Thymus (tissue), 11 donors: ENCODE measurements around the gene GYPC. TPM values are rescaled to one million over a fixed set of nuclear protein-coding genes. Genes with fewer than 3 reads are reported as not detected.
"Not testable (repeated sequence)": the region's sequence is repeated elsewhere in the genome, so short reads cannot be mapped to it uniquely, and the experiment has no call there.

ENCODE experiments used
- DNase-seq, 9 donors: peaks; one replicate each; pipeline ENCODE4 v3.0.0-alpha.2; 2013; ENCODE audit warnings: low spot score in 9 of 9, low read depth in 6 of 9, missing footprints in 1 of 9
- H3K27ac ChIP-seq, 2 donors: one replicate each; pipeline ENCODE4 v1.5.1; 2013; ENCODE audit warnings: control low read depth in 1 of 2, low read depth in 1 of 2, low read length in 1 of 2, mild to moderate bottlenecking in 1 of 2, moderate library complexity in 1 of 2
- H3K27me3 ChIP-seq, 2 donors: one replicate each; pipeline ENCODE4 v1.5.1; 2013; ENCODE audit warnings: low read length in 1 of 2; ENCODE audit not compliant: control insufficient read depth in 2 of 2, insufficient read depth in 1 of 2
- H3K36me3 ChIP-seq, 2 donors: one replicate each; pipeline ENCODE4 v1.5.1; 2013; ENCODE audit warnings: low read length in 1 of 2, mild to moderate bottlenecking in 1 of 2, moderate library complexity in 1 of 2; ENCODE audit not compliant: control insufficient read depth in 2 of 2, insufficient read depth in 2 of 2
- H3K4me1 ChIP-seq, 2 donors: one replicate each; pipeline ENCODE4 v1.5.1; 2013; ENCODE audit warnings: low read length in 2 of 2; ENCODE audit not compliant: control insufficient read depth in 2 of 2, insufficient read depth in 2 of 2
- H3K4me3 ChIP-seq, 2 donors: one replicate each; pipeline ENCODE4 v1.5.1; 2013; ENCODE audit warnings: low read length in 2 of 2, control low read depth in 1 of 2, mild to moderate bottlenecking in 1 of 2
- H3K9me3 ChIP-seq, 2 donors: one replicate each; pipeline ENCODE4 v1.5.1; 2013; ENCODE audit warnings: low read length in 1 of 2, mild to moderate bottlenecking in 1 of 2; ENCODE audit not compliant: control insufficient read depth in 2 of 2, insufficient read depth in 1 of 2
- WGBS: extraction: QIAGEN DNeasy Blood & Tissue Kit; methylation state at CpG from one replicate; pipeline ENCODE4 v1.1.7; 2013; 5-methylcytosine and 5-hydroxymethylcytosine counted together
- polyA plus RNA-seq: library from polyadenylated mRNA; stranded (reverse); fragments of 200-250 nt; gene quantifications from one replicate; pipeline ENCODE4 v1.2.3, GENCODE V29; 2013
- total RNA-seq: library from RNA; stranded (reverse); fragments of 120-200 nt; gene quantifications from one replicate; pipeline ENCODE4 v1.2.4, GENCODE V29; 2013
- donor health status: healthy.

Gene GYPC
- total and polyA plus RNA-seq, 2 donors: 83.2 to 136 TPM

DNA sequence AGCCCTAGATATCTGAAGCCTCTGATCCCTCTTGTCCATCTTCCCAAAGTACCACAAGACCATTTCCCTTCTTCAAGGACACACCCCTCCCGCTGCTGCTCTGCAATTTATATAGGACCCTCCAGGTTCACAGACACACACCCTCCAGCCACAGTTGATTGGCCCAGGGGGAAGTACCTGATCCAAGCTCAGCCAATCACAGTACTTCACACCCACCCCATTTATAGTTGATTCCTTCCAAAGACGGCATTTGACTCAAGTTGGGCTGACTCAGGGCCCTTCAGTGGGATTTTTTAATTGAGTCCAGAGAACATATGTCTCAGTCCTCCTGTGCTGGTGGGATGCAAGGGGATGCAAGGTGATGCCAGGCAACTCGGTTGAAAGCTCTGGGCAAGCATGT lies 59.2 kb downstream of the GYPC start:
- no peaks in the 10 kb centered on the region for H3K36me3 ChIP-seq
- H3K9me3 ChIP-seq: no peaks in the 10 kb centered on the region
- no peak for DNase-seq
- H3K27ac ChIP-seq: no peak overlapping the region
- WGBS: 95% methylated on average over 3 of the region's 3 CpGs
- H3K27me3 ChIP-seq: no peaks in the 10 kb centered on the region
- no peak overlapping the region for H3K4me3 ChIP-seq
- no peaks in the 10 kb centered on the region for H3K4me1 ChIP-seq

DNA sequence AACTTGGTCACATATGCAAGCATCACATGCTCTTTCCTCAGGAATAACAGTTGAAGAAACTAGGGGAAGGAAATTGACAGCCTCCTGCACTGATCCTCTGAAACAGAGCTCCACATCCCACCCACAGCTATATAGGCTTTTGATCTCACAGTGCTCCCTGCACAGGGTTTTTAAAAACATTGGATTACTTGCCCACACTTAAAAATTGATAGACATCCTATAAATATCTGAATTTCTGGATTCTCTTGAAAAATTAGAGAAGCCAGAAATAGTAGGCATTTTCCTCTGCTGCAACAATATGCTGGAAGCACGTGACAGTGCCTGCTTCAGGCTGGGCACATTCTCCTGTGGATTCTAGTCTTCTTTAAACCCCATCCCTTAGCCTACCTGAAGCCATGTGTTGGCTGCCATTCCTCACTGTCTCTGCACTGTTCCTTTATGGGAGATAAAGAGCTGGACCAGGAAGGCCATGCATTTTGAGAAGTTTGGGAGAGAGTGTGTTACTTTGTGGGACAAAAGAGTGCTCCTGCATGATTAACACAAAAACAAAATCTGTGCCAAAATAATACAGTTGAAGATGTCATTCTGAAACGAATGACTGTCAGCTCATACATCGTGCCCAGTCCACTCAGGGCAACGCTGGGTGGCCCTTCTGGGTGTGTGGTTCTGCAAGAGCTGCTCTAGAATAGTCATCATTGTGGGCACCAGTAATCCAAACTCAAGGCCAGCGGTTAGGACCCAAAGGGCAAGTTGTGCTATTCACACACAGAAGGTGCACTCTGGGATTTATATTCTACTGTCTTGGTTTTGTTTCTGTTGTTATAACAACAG lies 59.8 kb downstream of the GYPC start:
- H3K27me3 ChIP-seq: no peaks in the 10 kb centered on the region
- 77% methylated on average over 5 of the region's 5 CpGs for WGBS
- no peaks in the 10 kb centered on the region for H3K9me3 ChIP-seq
- DNase-seq: no peak
- no peak overlapping the region for H3K4me3 ChIP-seq
- no peaks in the 10 kb centered on the region for H3K36me3 ChIP-seq
- H3K27ac ChIP-seq: no peak overlapping the region
- H3K4me1 ChIP-seq: no peaks in the 10 kb centered on the region

DNA sequence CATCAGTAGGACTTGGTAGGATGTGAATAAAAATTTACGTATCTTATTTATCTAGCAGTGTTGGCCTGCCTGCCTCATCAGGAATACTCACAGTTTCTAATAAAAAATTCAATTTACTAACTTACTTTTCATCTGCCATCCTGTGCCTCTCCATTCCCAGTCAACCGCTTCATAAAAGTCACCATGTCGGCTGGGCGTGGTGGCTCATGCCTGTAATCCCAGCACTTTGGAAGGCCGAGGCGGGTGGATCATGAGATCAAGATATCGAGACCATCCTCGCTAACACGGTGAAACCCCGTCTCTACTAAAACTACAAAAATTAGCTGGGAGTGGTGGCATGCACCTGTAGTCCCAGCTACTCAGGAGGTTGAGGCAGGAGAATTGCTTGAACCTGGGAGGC lies 61.3 kb downstream of the GYPC start:
- H3K27me3 ChIP-seq, H3K4me1 ChIP-seq, H3K27ac ChIP-seq, DNase-seq, H3K36me3 ChIP-seq, H3K4me3 ChIP-seq, H3K9me3 ChIP-seq: not testable (repeated sequence)
- 97% methylated on average over 10 of the region's 10 CpGs for WGBS

DNA sequence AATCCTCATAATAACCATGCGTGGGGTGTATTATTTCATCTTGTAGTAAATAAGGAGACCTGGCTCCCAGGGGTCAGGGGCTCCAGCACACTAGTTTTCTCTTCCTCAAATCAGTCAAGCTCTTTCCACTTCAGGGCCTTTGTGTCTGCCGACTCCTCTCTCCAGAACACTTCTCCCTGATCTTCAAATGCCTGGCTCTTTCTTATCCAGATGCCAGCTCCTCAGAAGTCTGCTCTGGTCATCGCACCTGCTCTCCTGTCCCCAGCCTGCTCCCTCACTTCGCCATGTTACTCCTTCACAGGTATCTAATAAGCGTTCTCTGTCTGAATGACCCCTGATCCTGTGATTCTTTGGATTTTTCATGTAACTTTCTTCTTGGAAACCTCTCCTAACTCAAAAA lies 62.0 kb downstream of the GYPC start:
- H3K36me3 ChIP-seq: no peaks in the 10 kb centered on the region
- no peaks in the 10 kb centered on the region for H3K9me3 ChIP-seq
- H3K4me1 ChIP-seq: no peaks in the 10 kb centered on the region
- DNase-seq: no peak
- no peaks in the 10 kb centered on the region for H3K27me3 ChIP-seq
- H3K4me3 ChIP-seq: no peak overlapping the region
- H3K27ac ChIP-seq: no peak overlapping the region
- WGBS: 96% methylated on average over 5 of the region's 5 CpGs

GRCh38 chr2:126719191-126719832 lies 63.4 kb downstream of the GYPC start:
- no peak overlapping the region for H3K27ac ChIP-seq
- H3K9me3 ChIP-seq: no peaks in the 10 kb centered on the region
- H3K4me1 ChIP-seq: no peaks in the 10 kb centered on the region
- DNase-seq: no peak
- 88% methylated on average over 3 of the region's 3 CpGs for WGBS
- H3K4me3 ChIP-seq: no peak overlapping the region
- no peaks in the 10 kb centered on the region for H3K36me3 ChIP-seq
- no peaks in the 10 kb centered on the region for H3K27me3 ChIP-seq

- no peak for DNase-seq
- no peaks in the 10 kb centered on the region for H3K27me3 ChIP-seq
- H3K4me3 ChIP-seq: no peak overlapping the region
- WGBS: 85% methylated on average over 4 of the region's 4 CpGs
- no peaks in the 10 kb centered on the region for H3K9me3 ChIP-seq
- H3K36me3 ChIP-seq: no peaks in the 10 kb centered on the region
- no peaks in the 10 kb centered on the region for H3K4me1 ChIP-seq
- no peak overlapping the region for H3K27ac ChIP-seq
Observed at GRCh38 chr2:126719833-126720351, 63.9 kb downstream of the GYPC start.

- H3K27ac ChIP-seq: no peak overlapping the region
Observed at GRCh38 chr2:126720638-126721037, 64.7 kb downstream of the GYPC start.

GRCh38 chr2:126722081-126722480 lies 66.1 kb downstream of the GYPC start:
- no peak overlapping the region for H3K27ac ChIP-seq
- no peak overlapping the region for H3K4me3 ChIP-seq
- H3K27me3 ChIP-seq: no peaks in the 10 kb centered on the region
- 87% methylated on average over 2 of the region's 2 CpGs for WGBS
- H3K9me3 ChIP-seq: no peaks in the 10 kb centered on the region
- DNase-seq: no peak
- H3K36me3 ChIP-seq: no peaks in the 10 kb centered on the region
- no peaks in the 10 kb centered on the region for H3K4me1 ChIP-seq

More at GRCh38 chr2:126720638-126721037, 64.7 kb downstream of the GYPC start:
- 96% methylated on average over 2 of the region's 2 CpGs for WGBS
- Histone ChIP-seq H3K9me3 (no peaks in the 10 kb centered on the region), H3K4me3 (no peak overlapping the region), H3K27me3 (no peaks in the 10 kb centered on the region), H3K36me3 (no peaks in the 10 kb centered on the region), H3K4me1 (no peaks in the 10 kb centered on the region)
- DNase-seq: no peak

DNA sequence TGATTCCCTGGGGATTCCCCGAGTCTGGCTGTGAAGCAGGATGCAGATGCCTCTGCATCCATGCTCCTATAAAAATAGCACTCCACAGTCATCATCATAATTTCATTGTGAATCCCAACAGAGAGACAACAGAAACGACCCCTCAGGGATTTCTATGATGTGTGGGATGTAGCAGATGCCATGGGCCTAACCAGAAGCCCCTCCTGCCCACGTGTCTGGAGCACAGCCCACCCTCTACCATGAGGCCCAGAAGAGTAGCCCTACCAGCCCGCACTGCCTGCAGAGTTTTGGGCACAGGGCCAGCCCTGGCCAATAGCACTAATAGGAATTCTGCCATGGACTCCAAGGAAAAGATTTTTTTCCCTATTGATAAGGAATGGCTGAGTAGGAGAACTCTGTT lies 66.6 kb downstream of the GYPC start:
- Histone ChIP-seq H3K9me3 (no peaks in the 10 kb centered on the region), H3K36me3 (no peaks in the 10 kb centered on the region), H3K27me3 (no peaks in the 10 kb centered on the region), H3K27ac (no peak overlapping the region), H3K4me1 (no peaks in the 10 kb centered on the region), H3K4me3 (no peak overlapping the region)
- DNase-seq: no peak
- 82% methylated on average over 4 of the region's 4 CpGs for WGBS
